SK-N-MC (cell line): ENCODE data around the gene TTC16.

Experiments
- EZH2 ChIP-seq: fragments of 200-600 bp; sonication (generic); IDR thresholded peaks from one replicate; pipeline ENCODE4 v1.6.1; 2017; ENCODE audit warnings: antibody characterized with exemption
- FOXP2 ChIP-seq: optimal IDR thresholded peaks from 2 replicates; pipeline ENCODE3; 2011; ENCODE audit warnings: mild to moderate bottlenecking, moderate library complexity; ENCODE audit not compliant: insufficient read depth; ENCODE audit errors: extremely low read length, control extremely low read depth
- POLR2AphosphoS5 ChIP-seq: IDR thresholded peaks from 2 replicates; pipeline ENCODE4 v1.6.1; 2012; ENCODE audit warnings: mild to moderate bottlenecking, low read depth, low read length, borderline replicate concordance

GRCh38 chr9:127722055-127722745 lies 6.3 kb downstream of the TTC16 start:
- TF ChIP-seq EZH2 = no peak
- TF ChIP-seq POLR2AphosphoS5 = no peak
- TF ChIP-seq FOXP2 = no peak
